ENCODE measurements around the gene CMA1.

DNA sequence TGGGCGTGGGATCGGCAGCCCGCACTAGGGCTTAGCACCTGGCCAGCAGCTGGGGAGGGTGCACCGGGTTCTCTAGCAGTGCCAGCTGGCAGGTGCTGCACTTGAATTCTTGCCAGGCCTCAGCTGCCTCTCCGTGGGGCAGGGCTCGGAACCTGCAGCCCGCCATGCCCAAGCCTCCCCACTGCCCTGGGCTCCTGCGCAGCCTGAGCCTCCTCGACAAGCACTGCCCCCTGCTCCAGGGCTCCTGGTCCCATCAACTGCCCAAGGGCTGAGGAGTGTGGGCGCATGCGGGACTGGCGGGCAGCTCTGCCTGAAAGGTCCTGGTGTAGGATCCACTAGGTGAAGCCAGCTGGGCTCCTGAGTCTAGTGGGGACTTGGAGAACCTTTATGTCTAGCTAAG, 34.9 kb downstream of the CMA1 start:
- TF ChIP-seq, protein P1, sequence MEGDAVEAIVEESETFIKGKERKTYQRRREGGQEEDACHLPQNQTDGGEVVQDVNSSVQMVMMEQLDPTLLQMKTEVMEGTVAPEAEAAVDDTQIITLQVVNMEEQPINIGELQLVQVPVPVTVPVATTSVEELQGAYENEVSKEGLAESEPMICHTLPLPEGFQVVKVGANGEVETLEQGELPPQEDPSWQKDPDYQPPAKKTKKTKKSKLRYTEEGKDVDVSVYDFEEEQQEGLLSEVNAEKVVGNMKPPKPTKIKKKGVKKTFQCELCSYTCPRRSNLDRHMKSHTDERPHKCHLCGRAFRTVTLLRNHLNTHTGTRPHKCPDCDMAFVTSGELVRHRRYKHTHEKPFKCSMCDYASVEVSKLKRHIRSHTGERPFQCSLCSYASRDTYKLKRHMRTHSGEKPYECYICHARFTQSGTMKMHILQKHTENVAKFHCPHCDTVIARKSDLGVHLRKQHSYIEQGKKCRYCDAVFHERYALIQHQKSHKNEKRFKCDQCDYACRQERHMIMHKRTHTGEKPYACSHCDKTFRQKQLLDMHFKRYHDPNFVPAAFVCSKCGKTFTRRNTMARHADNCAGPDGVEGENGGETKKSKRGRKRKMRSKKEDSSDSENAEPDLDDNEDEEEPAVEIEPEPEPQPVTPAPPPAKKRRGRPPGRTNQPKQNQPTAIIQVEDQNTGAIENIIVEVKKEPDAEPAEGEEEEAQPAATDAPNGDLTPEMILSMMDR (IDR thresholded peaks at IDR 0.05), result no peak
- no peak for TF ChIP-seq POLR2A (IDR thresholded peaks at IDR 0.05)
